ENCODE data around the gene TCL1B.

Gene TCL1B

GRCh38 chr14:95705518-95705917 lies 19.3 kb downstream of the TCL1B start:
- Histone ChIP-seq H4K91ac (ENCODE audit: low read depth, low read length) (no peak overlapping the region), H3K36me3 (ENCODE audit: control insufficient read depth in 1 of 2, insufficient read depth in 2 of 2, low read length in 2 of 2) (no peaks in the 10 kb centered on the region), H4K8ac (ENCODE audit: low read depth, low read length) (no peak overlapping the region), H3K27me3 (ENCODE audit: insufficient read depth, low read length) (no peaks in the 10 kb centered on the region), H3K9me3 (ENCODE audit: insufficient read depth, low read depth, low read length) (no peaks in the 10 kb centered on the region), H3K9ac (ENCODE audit: low read length) (no peak overlapping the region), H3K23ac (ENCODE audit: low read length) (no peak overlapping the region), H3K4ac (ENCODE audit: low read depth, low read length) (no peak overlapping the region), H3K4me2 (ENCODE audit: low read length) (no peak overlapping the region), H2BK12ac (ENCODE audit: low read length) (no peak overlapping the region), H2AFZ (ENCODE audit: insufficient read depth, low read length, poor library complexity) (no peak overlapping the region), H4K12ac (ENCODE audit: low read depth, low read length) (no peak overlapping the region), H3K18ac (ENCODE audit: low read length) (no peak overlapping the region), H3K79me2 (ENCODE audit: control insufficient read depth, insufficient read depth, low read length, poor library complexity) (no peaks in the 10 kb centered on the region), H3K4me3 (ENCODE audit: low read depth, low read length) (no peak overlapping the region), H2BK120ac (ENCODE audit: insufficient read depth, low read length, poor library complexity) (no peak overlapping the region), H2BK5ac (ENCODE audit: low read depth, low read length, poor library complexity) (no peak overlapping the region), H2AK5ac (ENCODE audit: low read length) (no peak overlapping the region), H3K79me1 (ENCODE audit: low read length) (no peaks in the 10 kb centered on the region), H3K4me1 (ENCODE audit: control insufficient read depth in 1 of 2, insufficient read depth in 2 of 2, low read length in 2 of 2) (peaks cover 0 to 2% of the 10 kb centered on the region in 2 experiments), H3K14ac (ENCODE audit: low read length) (no peak overlapping the region), H3K27ac (ENCODE audit: low read depth, low read length) (no peak overlapping the region)
- no CpG with 5 or more reads among the region's 4 CpGs for WGBS (ENCODE audit: extremely low coverage, insufficient coverage, insufficient read length)
- DNase-seq = no peak

- no peaks in the 10 kb centered on the region for H3K9me3 ChIP-seq (ENCODE audit: insufficient read depth, low read depth, low read length)
- H4K12ac ChIP-seq (ENCODE audit: low read depth, low read length) = no peak overlapping the region
- no peaks in the 10 kb centered on the region for H3K27me3 ChIP-seq (ENCODE audit: insufficient read depth, low read length)
- H3K79me2 ChIP-seq (ENCODE audit: control insufficient read depth, insufficient read depth, low read length, poor library complexity) = no peaks in the 10 kb centered on the region
- H3K27ac ChIP-seq (ENCODE audit: low read depth, low read length) = no peak overlapping the region
- no peak overlapping the region for H3K23ac ChIP-seq (ENCODE audit: low read length)
- H3K4me2 ChIP-seq (ENCODE audit: low read length) = no peak overlapping the region
- DNase-seq = no peak
- H2BK120ac ChIP-seq (ENCODE audit: insufficient read depth, low read length, poor library complexity) = no peak overlapping the region
- H2AK5ac ChIP-seq (ENCODE audit: low read length) = no peak overlapping the region
- no peaks in the 10 kb centered on the region for H3K4me1 ChIP-seq (ENCODE audit: control insufficient read depth in 1 of 2, insufficient read depth in 2 of 2, low read length in 2 of 2)
- no peak overlapping the region for H2AFZ ChIP-seq (ENCODE audit: insufficient read depth, low read length, poor library complexity)
- no peaks in the 10 kb centered on the region for H3K79me1 ChIP-seq (ENCODE audit: low read length)
- H3K14ac ChIP-seq (ENCODE audit: low read length) = no peak overlapping the region
- no peak overlapping the region for H3K4me3 ChIP-seq (ENCODE audit: low read depth, low read length)
- H4K8ac ChIP-seq (ENCODE audit: low read depth, low read length) = no peak overlapping the region
- H3K36me3 ChIP-seq (ENCODE audit: control insufficient read depth in 1 of 2, insufficient read depth in 2 of 2, low read length in 2 of 2) = no peaks in the 10 kb centered on the region
- H2BK5ac ChIP-seq (ENCODE audit: low read depth, low read length, poor library complexity) = no peak overlapping the region
- H3K4ac ChIP-seq (ENCODE audit: low read depth, low read length) = no peak overlapping the region
- H3K18ac ChIP-seq (ENCODE audit: low read length) = no peak overlapping the region
- no CpG with 5 or more reads among the region's 5 CpGs for WGBS (ENCODE audit: extremely low coverage, insufficient coverage, insufficient read length)
- H2BK12ac ChIP-seq (ENCODE audit: low read length) = no peak overlapping the region
- no peak overlapping the region for H4K91ac ChIP-seq (ENCODE audit: low read depth, low read length)
- H3K9ac ChIP-seq (ENCODE audit: low read length) = no peak overlapping the region
These were observed 21.1 kb downstream of the TCL1B start for GRCh38 chr14:95707327-95707726.

GRCh38 chr14:95710106-95710505 lies 23.9 kb downstream of the TCL1B start:
- no peaks in the 10 kb centered on the region for H3K36me3 ChIP-seq (ENCODE audit: control insufficient read depth in 1 of 2, insufficient read depth in 2 of 2, low read length in 2 of 2)
- no peak overlapping the region for H2AK5ac ChIP-seq (ENCODE audit: low read length)

GRCh38 chr14:95711476-95712176 lies 25.4 kb downstream of the TCL1B start:
- DNase-seq = no peak
- Histone ChIP-seq H4K91ac (ENCODE audit: low read depth, low read length) (no peak overlapping the region), H4K8ac (ENCODE audit: low read depth, low read length) (no peak overlapping the region), H2BK120ac (ENCODE audit: insufficient read depth, low read length, poor library complexity) (no peak overlapping the region), H3K9ac (ENCODE audit: low read length) (no peak overlapping the region), H3K18ac (ENCODE audit: low read length) (no peak overlapping the region), H3K14ac (ENCODE audit: low read length) (no peak overlapping the region), H2AK5ac (ENCODE audit: low read length) (no peak overlapping the region), H3K9me3 (ENCODE audit: insufficient read depth, low read depth, low read length) (no peaks in the 10 kb centered on the region), H3K4me3 (ENCODE audit: low read depth, low read length) (no peak overlapping the region), H4K12ac (ENCODE audit: low read depth, low read length) (no peak overlapping the region), H2AFZ (ENCODE audit: insufficient read depth, low read length, poor library complexity) (no peak overlapping the region), H2BK5ac (ENCODE audit: low read depth, low read length, poor library complexity) (no peak overlapping the region), H3K79me2 (ENCODE audit: control insufficient read depth, insufficient read depth, low read length, poor library complexity) (no peaks in the 10 kb centered on the region), H2BK12ac (ENCODE audit: low read length) (no peak overlapping the region), H3K79me1 (ENCODE audit: low read length) (no peaks in the 10 kb centered on the region), H3K4me1 (ENCODE audit: control insufficient read depth in 1 of 2, insufficient read depth in 2 of 2, low read length in 2 of 2) (no peaks in the 10 kb centered on the region), H3K36me3 (ENCODE audit: control insufficient read depth in 1 of 2, insufficient read depth in 2 of 2, low read length in 2 of 2) (no peaks in the 10 kb centered on the region), H3K27me3 (ENCODE audit: insufficient read depth, low read length) (no peaks in the 10 kb centered on the region), H3K4me2 (ENCODE audit: low read length) (no peak overlapping the region), H3K23ac (ENCODE audit: low read length) (no peak overlapping the region), H3K27ac (ENCODE audit: low read depth, low read length) (no peak overlapping the region), H3K4ac (ENCODE audit: low read depth, low read length) (no peak overlapping the region)
- no CpG with 5 or more reads among the region's 9 CpGs for WGBS (ENCODE audit: extremely low coverage, insufficient coverage, insufficient read length)

More at GRCh38 chr14:95710106-95710505, 23.9 kb downstream of the TCL1B start:
- H3K9me3 ChIP-seq (ENCODE audit: insufficient read depth, low read depth, low read length) = no peaks in the 10 kb centered on the region
- H3K27ac ChIP-seq (ENCODE audit: low read depth, low read length) = no peak overlapping the region
- no peak overlapping the region for H4K91ac ChIP-seq (ENCODE audit: low read depth, low read length)
- H3K79me2 ChIP-seq (ENCODE audit: control insufficient read depth, insufficient read depth, low read length, poor library complexity) = no peaks in the 10 kb centered on the region
- H3K4me1 ChIP-seq (ENCODE audit: control insufficient read depth in 1 of 2, insufficient read depth in 2 of 2, low read length in 2 of 2) = no peaks in the 10 kb centered on the region
- no peak overlapping the region for H3K9ac ChIP-seq (ENCODE audit: low read length)
- H2AFZ ChIP-seq (ENCODE audit: insufficient read depth, low read length, poor library complexity) = no peak overlapping the region
- H3K14ac ChIP-seq (ENCODE audit: low read length) = no peak overlapping the region
- no peak overlapping the region for H3K23ac ChIP-seq (ENCODE audit: low read length)
- WGBS (ENCODE audit: extremely low coverage, insufficient coverage, insufficient read length) = no CpG with 5 or more reads among the region's 17 CpGs
- no peak overlapping the region for H4K12ac ChIP-seq (ENCODE audit: low read depth, low read length)
- H2BK5ac ChIP-seq (ENCODE audit: low read depth, low read length, poor library complexity) = no peak overlapping the region
- no peaks in the 10 kb centered on the region for H3K79me1 ChIP-seq (ENCODE audit: low read length)
- H3K4me3 ChIP-seq (ENCODE audit: low read depth, low read length) = no peak overlapping the region
- no peak overlapping the region for H3K18ac ChIP-seq (ENCODE audit: low read length)
- H4K8ac ChIP-seq (ENCODE audit: low read depth, low read length) = no peak overlapping the region
- no peak overlapping the region for H3K4ac ChIP-seq (ENCODE audit: low read depth, low read length)
- H3K27me3 ChIP-seq (ENCODE audit: insufficient read depth, low read length) = no peaks in the 10 kb centered on the region
- no peak overlapping the region for H2BK120ac ChIP-seq (ENCODE audit: insufficient read depth, low read length, poor library complexity)
- H3K4me2 ChIP-seq (ENCODE audit: low read length) = no peak overlapping the region
- DNase-seq = no peak
- no peak overlapping the region for H2BK12ac ChIP-seq (ENCODE audit: low read length)
